Tibial artery (tissue), 4 donors: ENCODE measurements around the gene ELMO2.

Experiments used
- DNase-seq, 2 donors: peaks; one replicate each; pipeline ENCODE4 v3.0.0-alpha.2; 2019
- H3K27ac ChIP-seq, 2 donors: fragments of 200-600 bp; sonication (generic) in 1 of 2; 1 replicate in 1 of 2; 2 replicates in 1 of 2; pipeline ENCODE4 v1.5.1; 2018 to 2019; ENCODE audit warnings: mild to moderate bottlenecking in 1 of 2
- H3K27me3 ChIP-seq, 2 donors: fragments of 200-600 bp; sonication (generic) in 1 of 2; one replicate each; pipeline versions ENCODE4 v1.5.1 to v1.6.0; 2016 to 2019
- H3K36me3 ChIP-seq, 3 donors: fragments of 200-600 bp; sonication (generic) in 2 of 3; one replicate each; pipeline ENCODE4 v1.5.1; 2016 to 2019; ENCODE audit warnings: mild to moderate bottlenecking in 2 of 3
- H3K4me1 ChIP-seq, 4 donors: fragments of 200-600 bp; sonication (generic) in 2 of 4; 1 replicate in 3 of 4; 2 replicates in 1 of 4; pipeline ENCODE4 v1.5.1; 2016 to 2019
- H3K4me3 ChIP-seq, 2 donors: fragments of 200-600 bp; sonication (generic) in 1 of 2; 1 replicate in 1 of 2; 2 replicates in 1 of 2; pipeline ENCODE4 v1.5.1; 2018 to 2019; ENCODE audit warnings: mild to moderate bottlenecking in 2 of 2
- H3K9me3 ChIP-seq, 3 donors: fragments of 200-600 bp; sonication (generic) in 1 of 3; one replicate each; pipeline ENCODE4 v1.5.1; 2016 to 2019
- intact Hi-C: fragments of 100-400 bp; cut with DNase I; formaldehyde crosslinking; loops from one replicate; pipeline ENCODE4 v1.15.0; 2023; ENCODE audit warnings: low total_unique reads
- TF ChIP-seq, protein P1 (sequence below), 2 experiments: fragments of 200-600 bp in 1 of 2; fragments of 450-650 bp in 1 of 2; IDR thresholded peaks; one replicate each; pipeline ENCODE4 v1.5.1; 2017 to 2019; ENCODE audit warnings: antibody characterized with exemption in 2 of 2, mild to moderate bottlenecking in 1 of 2, moderate library complexity in 1 of 2

The ELMO2 gene

DNA sequence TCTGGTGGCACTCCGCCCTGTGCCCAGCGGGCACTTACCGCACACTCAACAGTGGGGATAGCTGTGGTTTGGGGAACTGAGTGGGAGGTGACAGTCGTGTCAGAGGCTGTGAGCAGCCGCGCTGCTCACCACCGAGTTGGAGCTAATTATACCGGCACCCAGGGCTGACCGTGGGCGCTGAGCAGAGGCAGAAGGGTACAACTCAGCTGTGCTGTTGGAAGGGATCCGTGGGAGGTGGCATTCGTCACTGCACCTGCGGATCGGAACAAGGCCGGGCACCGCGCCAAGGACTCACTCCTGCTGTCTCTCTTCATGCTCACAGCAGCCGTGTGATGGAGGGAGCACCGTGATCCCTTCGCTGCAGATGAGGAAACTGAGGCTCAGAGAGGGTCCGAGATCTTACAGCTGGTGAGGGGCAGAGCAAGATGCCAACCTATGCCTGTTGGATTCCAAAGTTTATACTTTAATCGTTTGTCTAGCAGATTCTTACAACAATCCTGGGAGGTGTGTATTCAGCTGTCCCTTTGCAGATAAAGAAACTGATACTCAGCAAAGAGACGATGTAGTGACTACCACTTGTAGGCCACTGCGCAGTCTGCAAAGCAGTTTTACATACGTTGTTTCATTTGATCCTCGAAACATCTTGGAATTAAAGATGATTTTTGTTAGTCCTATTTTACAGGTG lies 713 bp upstream of the ELMO2 start:
- no peaks in the 10 kb centered on the region for H3K27me3 ChIP-seq
- H3K36me3 ChIP-seq = no peaks in the 10 kb centered on the region
- no peaks in the 10 kb centered on the region for H3K9me3 ChIP-seq
- intact Hi-C loops = loop anchor here (2.0 kb wide), 1 partner anchor 42 kb away; no protein-coding TSS in a partner anchor
- H3K27ac ChIP-seq = peak overlapping the region; percentile 84 to 98
- peak; percentile 51 to 80 for DNase-seq
- peak overlapping the region; percentile 69 to 95 for H3K4me3 ChIP-seq
- TF ChIP-seq, protein P1, sequence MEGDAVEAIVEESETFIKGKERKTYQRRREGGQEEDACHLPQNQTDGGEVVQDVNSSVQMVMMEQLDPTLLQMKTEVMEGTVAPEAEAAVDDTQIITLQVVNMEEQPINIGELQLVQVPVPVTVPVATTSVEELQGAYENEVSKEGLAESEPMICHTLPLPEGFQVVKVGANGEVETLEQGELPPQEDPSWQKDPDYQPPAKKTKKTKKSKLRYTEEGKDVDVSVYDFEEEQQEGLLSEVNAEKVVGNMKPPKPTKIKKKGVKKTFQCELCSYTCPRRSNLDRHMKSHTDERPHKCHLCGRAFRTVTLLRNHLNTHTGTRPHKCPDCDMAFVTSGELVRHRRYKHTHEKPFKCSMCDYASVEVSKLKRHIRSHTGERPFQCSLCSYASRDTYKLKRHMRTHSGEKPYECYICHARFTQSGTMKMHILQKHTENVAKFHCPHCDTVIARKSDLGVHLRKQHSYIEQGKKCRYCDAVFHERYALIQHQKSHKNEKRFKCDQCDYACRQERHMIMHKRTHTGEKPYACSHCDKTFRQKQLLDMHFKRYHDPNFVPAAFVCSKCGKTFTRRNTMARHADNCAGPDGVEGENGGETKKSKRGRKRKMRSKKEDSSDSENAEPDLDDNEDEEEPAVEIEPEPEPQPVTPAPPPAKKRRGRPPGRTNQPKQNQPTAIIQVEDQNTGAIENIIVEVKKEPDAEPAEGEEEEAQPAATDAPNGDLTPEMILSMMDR (IDR thresholded peaks at IDR 0.05) = no peak
- H3K4me1 ChIP-seq = peaks cover 4 to 51% (median 34%) of the 10 kb centered on the region in 4 donors

- H3K36me3 ChIP-seq = peaks cover 0 to 6% (median 5%) of the 10 kb centered on the region in 3 donors
- TF ChIP-seq, protein P1 (IDR thresholded peaks at IDR 0.05) = no peak
- peaks cover 0 to 80% (median 62%) of the 10 kb centered on the region in 4 donors for H3K4me1 ChIP-seq
- no peaks in the 10 kb centered on the region for H3K27me3 ChIP-seq
- no peak overlapping the region for H3K4me3 ChIP-seq
- intact Hi-C loops = no loop called here
- no peaks in the 10 kb centered on the region for H3K9me3 ChIP-seq
- DNase-seq = no peak
- peak overlapping the region; percentile 61 to 63 for H3K27ac ChIP-seq
These were observed 4.0 kb downstream of the ELMO2 start for GRCh38 chr20:46402331-46402811.

- no peak overlapping the region for H3K4me3 ChIP-seq
- intact Hi-C loops = no loop called here
These were observed 4.9 kb downstream of the ELMO2 start for GRCh38 chr20:46401478-46401860.

DNA sequence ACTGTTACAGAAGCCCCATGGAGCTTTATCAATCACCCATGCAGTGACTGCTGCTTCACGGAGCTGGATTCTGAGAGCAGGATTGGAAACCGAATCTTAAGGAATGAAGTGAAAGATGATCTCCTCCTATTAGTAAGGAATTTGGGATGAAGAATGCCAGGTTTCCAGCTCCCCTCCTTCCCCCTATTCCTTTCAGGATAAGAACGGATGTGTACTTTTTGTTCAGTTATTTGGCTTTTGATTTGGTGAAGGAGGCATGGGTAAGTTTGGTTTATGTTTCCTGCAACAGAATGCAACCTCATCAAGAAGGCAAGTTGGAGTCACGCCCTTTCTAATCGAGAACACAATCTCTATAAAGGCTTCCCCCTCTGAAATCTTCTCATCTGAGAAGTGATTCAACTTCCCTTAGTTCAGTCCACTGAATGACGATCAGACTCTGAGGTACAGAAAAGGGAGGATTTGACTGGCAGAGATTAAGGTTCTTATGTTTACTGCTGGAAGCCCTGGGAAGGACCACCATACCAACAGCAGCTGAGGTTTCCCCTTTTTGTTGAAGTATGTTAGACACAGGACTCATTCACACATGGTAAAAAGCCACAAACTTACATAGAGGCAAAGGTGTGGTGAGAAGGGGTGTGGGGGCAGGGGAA lies 5.5 kb downstream of the ELMO2 start:
- Histone ChIP-seq H3K9me3 (no peaks in the 10 kb centered on the region), H3K27ac (peak overlapping the region; percentile 61 to 63), H3K27me3 (no peaks in the 10 kb centered on the region), H3K36me3 (peaks cover 0 to 6% (median 5%) of the 10 kb centered on the region in 3 donors), H3K4me3 (peak overlapping the region; percentile 9 to 25), H3K4me1 (peaks cover 0 to 84% (median 59%) of the 10 kb centered on the region in 4 donors)
- TF ChIP-seq, protein P1 (IDR thresholded peaks at IDR 0.05) = no peak
- no peak for DNase-seq
- intact Hi-C loops = no loop called here

More at GRCh38 chr20:46401478-46401860, 4.9 kb downstream of the ELMO2 start:
- Histone ChIP-seq H3K36me3 (peaks cover 0 to 6% (median 5%) of the 10 kb centered on the region in 3 donors), H3K27ac (peak overlapping the region; percentile 61 to 63), H3K4me1 (peaks cover 0 to 78% (median 58%) of the 10 kb centered on the region in 4 donors), H3K9me3 (no peaks in the 10 kb centered on the region), H3K27me3 (no peaks in the 10 kb centered on the region)
- no peak for DNase-seq
- TF ChIP-seq, protein P1 (IDR thresholded peaks at IDR 0.05) = no peak

- peaks cover 0 to 6% (median 5%) of the 10 kb centered on the region in 3 donors for H3K36me3 ChIP-seq
- H3K4me1 ChIP-seq = peaks cover 0 to 85% (median 57%) of the 10 kb centered on the region in 4 donors
- intact Hi-C loops = no loop called here
- H3K27me3 ChIP-seq = no peaks in the 10 kb centered on the region
- DNase-seq = peak in 1 of 2 donors; percentile 40
- H3K9me3 ChIP-seq = no peaks in the 10 kb centered on the region
- TF ChIP-seq, protein P1 (IDR thresholded peaks at IDR 0.05) = peak; percentile 11 to 21
- peak overlapping the region; percentile 9 to 25 for H3K4me3 ChIP-seq
- H3K27ac ChIP-seq = peak overlapping the region; percentile 61 to 63
These were observed 6.2 kb downstream of the ELMO2 start for GRCh38 chr20:46400253-46400652.
